MM.1S (cell line): ENCODE measurements around the gene TRIM71.

Experiments
- CTCF ChIP-seq: fragments of 300-600 bp; sonication (generic); IDR thresholded peaks from 2 replicates; pipeline ENCODE4 v1.5.1; 2016; ENCODE audit warnings: antibody characterized with exemption, low read length, mixed read lengths
- EZH2phosphoT487 ChIP-seq: fragments of 300-600 bp; sonication (generic); IDR thresholded peaks from 2 replicates; pipeline ENCODE4 v1.6.1; 2018; ENCODE audit warnings: antibody characterized with exemption, low read length

- no peak for TF ChIP-seq CTCF
- no peak for TF ChIP-seq EZH2phosphoT487
These were observed 72.9 kb downstream of the TRIM71 start for GRCh38 chr3:32890420-32891276.
